B cell (primary cell): Measurements from ENCODE around the gene GPNMB. TPM values are rescaled to one million over a fixed set of nuclear protein-coding genes. Genes with fewer than 3 reads are reported as not detected.

Experiments
- ATAC-seq: fragments of 200-7000 bp; cut with Tn5 transposase; one replicate; pipeline ENCODE4 v1.10.0; 2021; ENCODE audit warnings: low read depth, mild to moderate bottlenecking, moderate number of reproducible peaks, moderate library complexity
- CTCF ChIA-PET: fragments of 350-600 bp; sonication (Branson Sonifier 250); formaldehyde crosslinking; loops from one replicate; lab custom pipeline; 2021; ENCODE audit warnings: antibody characterized with exemption, inconsistent platforms; lab: Charles Lee
- POLR2A ChIA-PET: fragments of 350-600 bp; sonication (Branson Sonifier 250); formaldehyde crosslinking; loops from one replicate; lab custom pipeline; 2021; ENCODE audit warnings: antibody characterized with exemption; lab: Charles Lee
- DNase-seq: peaks from one replicate; pipeline ENCODE4 v3.0.0; 2013
- H2AFZ ChIP-seq: 2 replicates; pipeline ENCODE4 v1.6.1; 2012; ENCODE audit warnings: mild to moderate bottlenecking, low read depth, low read length; ENCODE audit not compliant: insufficient read depth, poor library complexity, severe bottlenecking
- H3K27ac ChIP-seq, 2 donors: 1 replicate in 1 of 2; 2 replicates in 1 of 2; pipeline ENCODE4 v1.5.1; 2012 to 2013; ENCODE audit warnings: low read length in 2 of 2, mild to moderate bottlenecking in 2 of 2, moderate library complexity in 1 of 2
- H3K27me3 ChIP-seq, 4 experiments: fragments of 200-600 bp in 1 of 4; sonication (generic) in 1 of 4; replicated peaks in 1 of 4; 1 replicate in 2 of 4; 2 replicates in 2 of 4; pipeline versions ENCODE4 v1.6.1 to v1.7.0; 2013 to 2016; ENCODE audit warnings: low read length in 3 of 4, mild to moderate bottlenecking in 2 of 4, mixed read lengths in 1 of 4, moderate library complexity in 1 of 4; ENCODE audit not compliant: insufficient read depth in 4 of 4, control insufficient read depth in 3 of 4; ENCODE audit errors: control extremely low read depth in 1 of 4
- H3K36me3 ChIP-seq, 2 experiments: replicated peaks in 1 of 2; 1 replicate in 1 of 2; 2 replicates in 1 of 2; pipeline versions ENCODE4 v1.6.1 to v1.7.1; 2013; ENCODE audit warnings: low read length in 1 of 2; ENCODE audit not compliant: insufficient read depth in 2 of 2, control insufficient read depth in 1 of 2; ENCODE audit errors: control extremely low read depth in 1 of 2, extremely low read depth in 1 of 2
- H3K4me1 ChIP-seq, 2 donors: fragments of 200-600 bp in 1 of 2; sonication (generic) in 1 of 2; 1 replicate in 1 of 2; 2 replicates in 1 of 2; pipeline versions ENCODE4 v1.5.1 to v1.6.1; 2013 to 2017; ENCODE audit warnings: low read length in 2 of 2; ENCODE audit not compliant: control insufficient read depth in 2 of 2, insufficient read depth in 2 of 2
- H3K4me2 ChIP-seq: replicated peaks from 2 replicates; pipeline ENCODE3; 2012; ENCODE audit warnings: mild to moderate bottlenecking, low read depth, low read length; ENCODE audit not compliant: poor library complexity, severe bottlenecking
- H3K4me3 ChIP-seq, 5 experiments: fragments of 200-600 bp in 1 of 5; sonication (generic) in 1 of 5; 1 replicate in 3 of 5; 2 replicates in 2 of 5; pipeline versions ENCODE4 v1.5.1 to v1.7.0; 2011 to 2016; ENCODE audit warnings: low read length in 4 of 5, mild to moderate bottlenecking in 4 of 5, low read depth in 2 of 5, control low read depth in 1 of 5, moderate library complexity in 1 of 5; ENCODE audit not compliant: insufficient read depth in 1 of 5; ENCODE audit errors: control extremely low read depth in 1 of 5, extremely low read depth in 1 of 5
- H3K79me2 ChIP-seq: fragments of 200-600 bp; sonication (generic); one replicate; pipeline ENCODE4 v1.6.0; 2016; ENCODE audit warnings: low read length; ENCODE audit not compliant: control insufficient read depth, insufficient read depth
- H3K9ac ChIP-seq: fragments of 200-600 bp; sonication (generic); 2 replicates; pipeline ENCODE4 v1.6.1; 2017; ENCODE audit warnings: mild to moderate bottlenecking, low read length, moderate library complexity
- H3K9me3 ChIP-seq, 3 donors: one replicate each; pipeline versions ENCODE4 v1.6.1 to v1.7.1; 2013; ENCODE audit warnings: low read length in 2 of 3; ENCODE audit not compliant: control insufficient read depth in 2 of 3, insufficient read depth in 1 of 3; ENCODE audit errors: control extremely low read depth in 1 of 3
- H4K20me1 ChIP-seq: 2 replicates; pipeline ENCODE4 v1.6.0; 2012; ENCODE audit warnings: mild to moderate bottlenecking, low read length; ENCODE audit not compliant: insufficient read depth, control insufficient read depth, poor library complexity, severe bottlenecking
- H3K27ac Mint-ChIP-seq: one replicate; pipeline ENCODE4 v1.8.0; 2021; ENCODE audit warnings: mixed read lengths
- H3K27me3 Mint-ChIP-seq: one replicate; pipeline ENCODE4 v1.8.0; 2021; ENCODE audit warnings: mixed read lengths
- H3K4me1 Mint-ChIP-seq: one replicate; pipeline ENCODE4 v1.8.0; 2021; ENCODE audit warnings: mixed read lengths
- H3K4me3 Mint-ChIP-seq: one replicate; pipeline ENCODE4 v1.8.0; 2021; ENCODE audit warnings: mixed read lengths
- H3K9me3 Mint-ChIP-seq: one replicate; pipeline ENCODE4 v1.8.0; 2022; ENCODE audit warnings: mixed read lengths; ENCODE audit not compliant: insufficient read depth
- CTCF ChIP-seq: fragments of 200-600 bp; IDR thresholded peaks from one replicate; pipeline ENCODE4 v1.8.0; 2022; ENCODE audit warnings: antibody characterized with exemption, mild to moderate bottlenecking
- EZH2 ChIP-seq: IDR thresholded peaks from 2 replicates; pipeline ENCODE4 v1.6.1; 2012; ENCODE audit warnings: borderline replicate concordance, low read depth, mild to moderate bottlenecking, moderate library complexity, low read length; ENCODE audit not compliant: insufficient read depth, poor library complexity, severe bottlenecking
- WGBS: methylation state at CpG from one replicate; pipeline ENCODE4 v1.1.5; 2013; ENCODE audit warnings: missing lambda C conversion rate; ENCODE audit not compliant: insufficient coverage; 5-methylcytosine and 5-hydroxymethylcytosine counted together
- intact Hi-C: fragments of 100-400 bp; cut with micrococcal nuclease; formaldehyde crosslinking; loops from one replicate; pipeline ENCODE4 v1.10.0; 2022
- polyA plus RNA-seq: library from polyadenylated mRNA; depleted of rRNA; stranded (reverse); fragments of >200 nt; gene quantifications from 2 replicates; pipeline ENCODE4 v1.2.3, GENCODE V29; 2012
- total RNA-seq, 2 donors: library from RNA; stranded (reverse); fragments of 120-200 nt in 1 of 2; gene quantifications; 1 replicate in 1 of 2; 2 replicates in 1 of 2; pipeline versions ENCODE4 v1.2.3 to v1.2.4, GENCODE V29; 2013 to 2022

The GPNMB gene
- total and polyA plus RNA-seq, 2 donors (not counting 1 experiment from before 2014, with no cell fraction given): 2.6 TPM; not detected in 1

DNA sequence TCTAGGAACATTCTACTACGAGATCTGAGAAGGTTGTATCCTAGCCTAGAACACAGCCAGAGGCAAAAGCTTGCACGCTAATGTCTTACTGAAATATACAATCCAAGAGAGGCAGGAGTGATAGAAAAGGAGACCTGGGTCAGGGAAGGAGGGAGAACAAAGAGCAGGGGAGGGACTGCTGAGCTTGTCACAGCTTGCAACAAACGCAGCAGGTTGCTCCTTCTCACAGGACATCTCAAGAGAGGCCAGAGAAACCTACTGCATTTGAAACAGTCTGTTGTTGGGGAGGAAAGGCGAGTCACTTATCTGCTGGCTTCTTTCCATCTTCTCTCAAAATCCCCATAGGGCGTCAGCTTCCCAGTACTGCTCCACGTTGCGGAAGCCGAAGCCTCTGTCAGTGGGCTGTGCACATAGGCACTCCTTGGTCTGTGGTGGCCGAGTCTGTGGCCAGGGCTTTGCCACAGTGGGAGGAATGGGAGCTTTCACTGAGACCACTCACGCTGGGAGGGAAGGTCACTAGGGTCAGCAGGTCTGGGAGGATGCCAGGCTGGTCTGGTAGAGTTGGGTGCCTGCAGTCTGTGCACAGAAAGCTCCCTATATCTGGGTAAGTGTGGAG is 25.8 kb upstream of the GPNMB start:
- ChIA-PET CTCF (no interaction called here), POLR2A (no interaction called here)
- TF ChIP-seq EZH2: no peak
- TF ChIP-seq CTCF: no peak
- Histone ChIP-seq H3K27ac (no peak overlapping the region), H3K4me2 (no peak overlapping the region), H3K4me3 (no peak overlapping the region), H3K79me2 (no peaks in the 10 kb centered on the region), H4K20me1 (no peaks in the 10 kb centered on the region), H2AFZ (no peak overlapping the region), H3K9ac (no peak overlapping the region), H3K9me3 (no peaks in the 10 kb centered on the region), H3K36me3 (no peaks in the 10 kb centered on the region), H3K4me1 (no peaks in the 10 kb centered on the region), H3K27me3 (no peaks in the 10 kb centered on the region)
- 85% methylated on average over 8 of the region's 10 CpGs for WGBS
- H3K4me1 Mint-ChIP-seq: peaks cover 2% of the 10 kb centered on the region
- no peak for ATAC-seq
- intact Hi-C loops: no loop called here
- H3K27ac Mint-ChIP-seq: no peak overlapping the region
- DNase-seq: no peak
- H3K27me3 Mint-ChIP-seq: peaks cover 27% of the 10 kb centered on the region
- no peaks in the 10 kb centered on the region for H3K9me3 Mint-ChIP-seq
- H3K4me3 Mint-ChIP-seq: no peak overlapping the region

DNA sequence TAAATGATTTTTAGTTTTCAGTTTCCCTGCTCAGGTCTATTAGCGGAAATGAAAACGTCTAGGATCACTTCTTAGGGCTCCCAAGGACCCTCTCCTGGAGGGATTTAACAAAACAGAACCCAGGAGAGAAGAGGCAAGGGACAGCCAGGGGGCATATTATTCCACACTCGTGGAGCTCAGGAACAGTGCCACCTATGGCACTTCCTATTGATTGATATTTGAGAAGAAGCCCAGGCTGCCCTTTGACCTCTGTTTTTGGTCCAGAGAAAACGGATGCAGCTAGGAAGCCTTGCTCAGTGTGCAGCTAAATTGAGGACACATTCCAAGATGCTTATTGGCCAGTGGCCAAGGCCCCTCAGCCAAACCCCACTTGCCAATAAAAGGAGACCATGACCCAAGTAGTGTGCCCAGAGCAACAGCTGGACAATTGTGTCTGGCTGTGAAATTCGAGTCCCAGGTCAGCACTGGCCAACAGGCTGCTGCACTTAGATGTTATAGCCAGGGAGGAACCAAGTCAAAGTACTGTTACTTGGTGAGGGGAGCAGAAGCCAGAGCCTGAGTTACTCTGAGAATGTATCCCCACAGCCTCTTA is 24.0 kb upstream of the GPNMB start:
- CTCF ChIA-PET: no interaction called here

More for the DNA sequence above, 24.0 kb upstream of the GPNMB start:
- 77% methylated on average over 4 of the region's 5 CpGs for WGBS
- H2AFZ ChIP-seq: no peak overlapping the region
- H3K9me3 ChIP-seq: no peaks in the 10 kb centered on the region
- no peaks in the 10 kb centered on the region for H3K27me3 ChIP-seq
- DNase-seq (no peak), ATAC-seq (no peak)
- no peak overlapping the region for H3K9ac ChIP-seq
- Mint-ChIP-seq H3K4me1 (peaks cover 2% of the 10 kb centered on the region), H3K4me3 (no peak overlapping the region), H3K27ac (no peak overlapping the region), H3K9me3 (no peaks in the 10 kb centered on the region), H3K27me3 (peaks cover 27% of the 10 kb centered on the region)
- intact Hi-C loops: no loop called here
- H3K4me2 ChIP-seq: no peak overlapping the region
- TF ChIP-seq EZH2: no peak
- TF ChIP-seq CTCF: no peak
- POLR2A ChIA-PET: no interaction called here
- H4K20me1 ChIP-seq: no peaks in the 10 kb centered on the region
- no peaks in the 10 kb centered on the region for H3K36me3 ChIP-seq
- H3K27ac ChIP-seq: no peak overlapping the region
- H3K79me2 ChIP-seq: no peaks in the 10 kb centered on the region
- H3K4me1 ChIP-seq: no peaks in the 10 kb centered on the region
- no peak overlapping the region for H3K4me3 ChIP-seq
